OCI-LY1 (cell line): Measurements from ENCODE around the gene DOCK2.

Experiments
- H2AFZ ChIP-seq: fragments of 200-600 bp; sonication (generic), shearing (Covaris generic); 2 replicates; pipeline ENCODE4 v1.6.0; 2014; ENCODE audit warnings: antibody characterized with exemption, mild to moderate bottlenecking, low read length
- H3F3A ChIP-seq: fragments of 200-600 bp; sonication (generic), shearing (Covaris generic); 2 replicates; pipeline ENCODE4 v1.6.0; 2014; ENCODE audit warnings: mild to moderate bottlenecking, antibody characterized with exemption, low read length, moderate library complexity; ENCODE audit not compliant: insufficient read depth
- H3K27ac ChIP-seq: fragments of 200-600 bp; sonication (generic); 2 replicates; pipeline ENCODE4 v1.5.1; 2014; ENCODE audit warnings: low read length, mixed run types, mild to moderate bottlenecking, low read depth; ENCODE audit not compliant: poor library complexity, severe bottlenecking
- H3K27me3 ChIP-seq: fragments of 200-600 bp; sonication (generic); 2 replicates; pipeline ENCODE4 v1.6.0; 2014; ENCODE audit warnings: antibody characterized with exemption, mild to moderate bottlenecking, low read length, moderate library complexity; ENCODE audit not compliant: insufficient read depth
- H3K36me3 ChIP-seq: fragments of 200-600 bp; sonication (generic); 2 replicates; pipeline ENCODE4 v1.6.1; 2014; ENCODE audit warnings: mild to moderate bottlenecking, antibody characterized with exemption, low read length, moderate library complexity, mixed read lengths; ENCODE audit not compliant: insufficient read depth
- H3K4me1 ChIP-seq: fragments of 200-600 bp; sonication (generic); 2 replicates; pipeline ENCODE4 v1.5.1; 2014; ENCODE audit warnings: mild to moderate bottlenecking, low read length, moderate library complexity; ENCODE audit not compliant: insufficient read depth, severe bottlenecking
- H3K4me2 ChIP-seq: fragments of 200-600 bp; sonication (generic), shearing (Covaris generic); 2 replicates; pipeline ENCODE4 v1.6.1; 2014; ENCODE audit warnings: low read length
- H3K4me3 ChIP-seq: fragments of 200-600 bp; sonication (generic); 2 replicates; pipeline ENCODE4 v1.5.1; 2014; ENCODE audit warnings: low read length, low read depth, mild to moderate bottlenecking, mixed read lengths; ENCODE audit not compliant: poor library complexity, severe bottlenecking
- H3K79me2 ChIP-seq: fragments of 200-600 bp; shearing (Covaris generic); 2 replicates; pipeline ENCODE4 v1.6.1; 2016; ENCODE audit warnings: mixed run types, low read length, mixed read lengths; ENCODE audit not compliant: insufficient read depth
- H3K9ac ChIP-seq: fragments of 200-600 bp; sonication (generic), shearing (Covaris generic); 2 replicates; pipeline ENCODE4 v1.6.1; 2014; ENCODE audit warnings: mild to moderate bottlenecking, low read length, mixed read lengths
- H3K9me2 ChIP-seq: fragments of 200-600 bp; sonication (generic), shearing (Covaris generic); 2 replicates; pipeline ENCODE4 v1.6.1; 2014; ENCODE audit warnings: low read depth, mild to moderate bottlenecking, low read length, mixed read lengths
- H3K9me3 ChIP-seq: fragments of 200-600 bp; shearing (Covaris generic); 2 replicates; pipeline ENCODE4 v1.6.1; 2014; ENCODE audit warnings: low read length, mixed read lengths
- H4K20me1 ChIP-seq: fragments of 200-600 bp; sonication (generic), shearing (Covaris generic); 2 replicates; pipeline ENCODE4 v1.6.0; 2016; ENCODE audit warnings: mild to moderate bottlenecking, low read length; ENCODE audit not compliant: insufficient read depth
- EZH2 ChIP-seq: fragments of 200-600 bp; sonication (generic), shearing (Covaris generic); IDR thresholded peaks from 2 replicates; pipeline ENCODE4 v1.8.0; 2017; ENCODE audit warnings: borderline replicate concordance, mixed run types, mild to moderate bottlenecking, antibody characterized with exemption, low read length, moderate library complexity, mixed read lengths
- TF ChIP-seq, protein P1 (sequence below): fragments of 200-600 bp; sonication (generic), shearing (Covaris generic); IDR thresholded peaks from 2 replicates; pipeline ENCODE4 v1.5.1; 2017; ENCODE audit warnings: mild to moderate bottlenecking, antibody characterized with exemption, low read length, moderate library complexity, mixed read lengths

DOCK2 gene

DNA sequence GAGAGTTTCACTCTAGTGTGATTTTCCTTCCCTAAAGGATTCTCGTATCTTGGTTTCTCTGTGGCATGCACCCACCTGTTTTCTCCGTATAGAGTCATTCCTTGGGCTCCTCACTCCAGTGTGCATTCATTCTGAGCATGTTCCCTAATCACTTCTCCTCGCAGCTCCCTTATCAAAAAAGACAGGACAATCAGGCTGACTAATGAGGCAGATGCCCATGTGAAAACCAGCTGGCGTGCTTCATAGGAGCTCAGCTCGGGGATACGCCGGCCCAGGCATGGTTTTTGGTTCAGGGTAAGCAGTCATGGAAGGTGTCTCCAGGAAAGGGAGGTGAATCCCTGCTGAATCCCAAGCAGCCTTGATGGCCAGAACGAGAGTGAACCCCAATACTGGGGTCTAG is 384.4 kb downstream of the DOCK2 start:
- no peaks in the 10 kb centered on the region for H3K9me3 ChIP-seq
- no peaks in the 10 kb centered on the region for H4K20me1 ChIP-seq
- no peak overlapping the region for H3K4me2 ChIP-seq
- H3K9ac ChIP-seq, result no peak overlapping the region
- H3K36me3 ChIP-seq, result peaks cover 30% of the 10 kb centered on the region
- H3K27ac ChIP-seq, result no peak overlapping the region
- H3K9me2 ChIP-seq, result no peaks in the 10 kb centered on the region
- H3K4me1 ChIP-seq, result no peaks in the 10 kb centered on the region
- no peaks in the 10 kb centered on the region for H3F3A ChIP-seq
- no peak overlapping the region for H2AFZ ChIP-seq
- H3K4me3 ChIP-seq, result no peak overlapping the region
- TF ChIP-seq, protein P1, sequence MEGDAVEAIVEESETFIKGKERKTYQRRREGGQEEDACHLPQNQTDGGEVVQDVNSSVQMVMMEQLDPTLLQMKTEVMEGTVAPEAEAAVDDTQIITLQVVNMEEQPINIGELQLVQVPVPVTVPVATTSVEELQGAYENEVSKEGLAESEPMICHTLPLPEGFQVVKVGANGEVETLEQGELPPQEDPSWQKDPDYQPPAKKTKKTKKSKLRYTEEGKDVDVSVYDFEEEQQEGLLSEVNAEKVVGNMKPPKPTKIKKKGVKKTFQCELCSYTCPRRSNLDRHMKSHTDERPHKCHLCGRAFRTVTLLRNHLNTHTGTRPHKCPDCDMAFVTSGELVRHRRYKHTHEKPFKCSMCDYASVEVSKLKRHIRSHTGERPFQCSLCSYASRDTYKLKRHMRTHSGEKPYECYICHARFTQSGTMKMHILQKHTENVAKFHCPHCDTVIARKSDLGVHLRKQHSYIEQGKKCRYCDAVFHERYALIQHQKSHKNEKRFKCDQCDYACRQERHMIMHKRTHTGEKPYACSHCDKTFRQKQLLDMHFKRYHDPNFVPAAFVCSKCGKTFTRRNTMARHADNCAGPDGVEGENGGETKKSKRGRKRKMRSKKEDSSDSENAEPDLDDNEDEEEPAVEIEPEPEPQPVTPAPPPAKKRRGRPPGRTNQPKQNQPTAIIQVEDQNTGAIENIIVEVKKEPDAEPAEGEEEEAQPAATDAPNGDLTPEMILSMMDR, result no peak
- no peak for TF ChIP-seq EZH2
- no peaks in the 10 kb centered on the region for H3K79me2 ChIP-seq
- no peaks in the 10 kb centered on the region for H3K27me3 ChIP-seq

- no peaks in the 10 kb centered on the region for H3F3A ChIP-seq
- H3K27ac ChIP-seq, result no peak overlapping the region
- peaks cover 59% of the 10 kb centered on the region for H3K36me3 ChIP-seq
These were observed 388.8 kb downstream of the DOCK2 start for GRCh38 chr5:170025853-170026252.

GRCh38 chr5:170028124-170028523 is 391.0 kb downstream of the DOCK2 start:
- Histone ChIP-seq H3K4me2 (no peak overlapping the region), H2AFZ (no peak overlapping the region), H3F3A (no peaks in the 10 kb centered on the region), H3K4me1 (no peaks in the 10 kb centered on the region), H3K4me3 (no peak overlapping the region), H3K79me2 (no peaks in the 10 kb centered on the region), H3K36me3 (peaks cover 47% of the 10 kb centered on the region), H3K27me3 (no peaks in the 10 kb centered on the region), H3K9me2 (no peaks in the 10 kb centered on the region), H4K20me1 (no peaks in the 10 kb centered on the region), H3K9ac (no peak overlapping the region), H3K9me3 (no peaks in the 10 kb centered on the region), H3K27ac (no peak overlapping the region)
- TF ChIP-seq EZH2, result no peak
- TF ChIP-seq, protein P1, result no peak

More at GRCh38 chr5:170025853-170026252, 388.8 kb downstream of the DOCK2 start:
- Histone ChIP-seq H2AFZ (no peak overlapping the region), H4K20me1 (no peaks in the 10 kb centered on the region), H3K79me2 (no peaks in the 10 kb centered on the region), H3K4me3 (no peak overlapping the region), H3K27me3 (no peaks in the 10 kb centered on the region), H3K4me1 (no peaks in the 10 kb centered on the region), H3K9ac (no peak overlapping the region), H3K9me3 (no peaks in the 10 kb centered on the region), H3K9me2 (no peaks in the 10 kb centered on the region), H3K4me2 (no peak overlapping the region)
- TF ChIP-seq, protein P1, result no peak
- no peak for TF ChIP-seq EZH2
